Measurements from ENCODE around the gene GLB1L. TPM values are rescaled to one million over a fixed set of nuclear protein-coding genes. Genes with fewer than 3 reads are reported as not detected.

Gene GLB1L
- total RNA-seq, 4 donors from 2014 or later: 0.40 to 9.1 (median 3.8) TPM

DNA sequence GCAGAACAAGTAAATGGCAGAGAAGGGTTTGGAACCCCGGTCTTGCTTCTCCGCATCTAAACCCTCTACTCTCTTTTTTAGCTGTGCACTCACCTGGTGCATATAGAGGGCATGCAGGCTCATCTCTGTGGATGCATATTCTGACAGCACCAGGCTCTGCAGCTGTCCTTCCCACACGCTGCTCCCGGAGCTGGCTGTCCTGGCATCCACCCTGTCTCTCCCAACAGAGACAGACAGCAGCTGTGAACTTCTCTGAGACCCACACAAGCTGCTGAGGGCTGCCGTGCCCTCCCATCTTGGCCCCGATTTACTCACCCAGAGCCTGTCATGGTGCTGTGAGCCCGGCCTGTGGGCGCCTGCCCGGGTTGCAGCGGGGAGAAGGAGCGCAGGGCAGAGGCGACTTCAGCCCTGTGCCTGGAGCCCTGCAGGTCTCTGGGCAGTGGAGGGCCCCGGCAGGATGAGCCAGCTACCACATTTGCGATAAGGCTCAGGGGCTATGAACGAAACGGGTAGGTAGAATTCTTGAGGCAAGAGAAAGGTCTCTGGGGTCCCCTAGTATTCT lies 23.2 kb downstream of the GLB1L start:
- Histone ChIP-seq H3K36me3 (peaks cover 0 to 55% (median 25%) of the 10 kb centered on the region in 4 donors), H3K9me3 (no peaks in the 10 kb centered on the region), H3K4me1 (peaks cover 18 to 30% (median 27%) of the 10 kb centered on the region in 4 donors), H3K27me3 (no peaks in the 10 kb centered on the region), H3K27ac (no peak overlapping the region), H3K4me3 (no peak overlapping the region)
- no peak for DNase-seq
- in situ Hi-C loops (cut with MboI; ENCODE audit: low pct_ligation_motif_present in 1 of 4, low pct_unique_long_range_greater_than_20kb in 1 of 4, low sequenced_read_pairs in 3 of 4): no loop called here
- intact Hi-C loops (cut with DNase I; ENCODE audit: low total_unique reads): loop anchor here (10.0 kb wide), 2 partner anchors 57 to 73 kb away; partner anchors contain the start of gene NHEJ1
- WGBS, 2 donors (ENCODE audit: low coverage in 1 of 2): 92 to 93% methylated on average over 2 to 16 of the region's 16 CpGs
- TF ChIP-seq, protein P1, sequence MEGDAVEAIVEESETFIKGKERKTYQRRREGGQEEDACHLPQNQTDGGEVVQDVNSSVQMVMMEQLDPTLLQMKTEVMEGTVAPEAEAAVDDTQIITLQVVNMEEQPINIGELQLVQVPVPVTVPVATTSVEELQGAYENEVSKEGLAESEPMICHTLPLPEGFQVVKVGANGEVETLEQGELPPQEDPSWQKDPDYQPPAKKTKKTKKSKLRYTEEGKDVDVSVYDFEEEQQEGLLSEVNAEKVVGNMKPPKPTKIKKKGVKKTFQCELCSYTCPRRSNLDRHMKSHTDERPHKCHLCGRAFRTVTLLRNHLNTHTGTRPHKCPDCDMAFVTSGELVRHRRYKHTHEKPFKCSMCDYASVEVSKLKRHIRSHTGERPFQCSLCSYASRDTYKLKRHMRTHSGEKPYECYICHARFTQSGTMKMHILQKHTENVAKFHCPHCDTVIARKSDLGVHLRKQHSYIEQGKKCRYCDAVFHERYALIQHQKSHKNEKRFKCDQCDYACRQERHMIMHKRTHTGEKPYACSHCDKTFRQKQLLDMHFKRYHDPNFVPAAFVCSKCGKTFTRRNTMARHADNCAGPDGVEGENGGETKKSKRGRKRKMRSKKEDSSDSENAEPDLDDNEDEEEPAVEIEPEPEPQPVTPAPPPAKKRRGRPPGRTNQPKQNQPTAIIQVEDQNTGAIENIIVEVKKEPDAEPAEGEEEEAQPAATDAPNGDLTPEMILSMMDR (IDR thresholded peaks at IDR 0.05): no peak
- no peak for TF ChIP-seq POLR2AphosphoS5 (IDR thresholded peaks at IDR 0.05)
- no peak for TF ChIP-seq POLR2A (IDR thresholded peaks at IDR 0.05)
- no peak for TF ChIP-seq EP300 (IDR thresholded peaks at IDR 0.05; ENCODE audit: low read depth)

DNA sequence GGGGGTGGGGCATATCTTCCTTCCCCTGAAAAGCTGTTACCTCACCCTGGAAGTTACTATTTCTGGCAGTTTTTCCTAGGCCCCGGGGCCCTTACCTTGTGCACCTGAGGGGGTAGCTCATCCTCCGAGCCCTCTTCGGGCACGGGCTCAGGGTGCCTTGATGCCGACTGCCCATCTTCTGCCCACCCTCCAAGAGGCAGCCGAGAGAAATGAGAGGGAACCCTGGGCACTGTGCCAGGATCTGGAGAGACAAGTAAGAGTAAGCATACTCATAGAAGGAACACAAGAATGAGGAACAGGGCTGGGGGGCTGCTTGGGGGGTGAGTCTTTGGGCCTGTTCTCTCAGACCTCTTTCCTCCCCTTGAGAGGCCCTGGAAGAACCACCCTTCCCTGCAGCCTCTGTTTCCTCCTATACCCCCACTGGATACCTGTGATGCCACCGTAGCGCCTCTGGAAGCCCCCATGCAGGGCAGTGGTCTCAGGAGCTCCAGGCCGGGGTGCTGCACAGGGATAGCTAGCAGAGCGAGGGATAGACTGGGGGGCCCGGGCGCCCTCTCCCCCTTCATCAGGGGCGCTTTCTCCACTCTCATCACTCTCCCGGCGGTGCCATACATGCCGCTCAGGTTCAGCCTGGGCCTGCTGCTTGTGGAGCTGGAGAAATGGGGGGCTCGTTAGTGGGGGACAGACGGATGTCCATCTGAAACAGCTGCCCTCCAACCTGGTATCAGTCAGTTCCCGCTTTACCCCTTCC lies 24.4 kb downstream of the GLB1L start:
- Histone ChIP-seq H3K27me3 (no peaks in the 10 kb centered on the region), H3K36me3 (peaks cover 0 to 55% (median 24%) of the 10 kb centered on the region in 4 donors), H3K4me1 (peaks cover 19 to 37% (median 30%) of the 10 kb centered on the region in 4 donors), H3K27ac (no peak overlapping the region), H3K9me3 (no peaks in the 10 kb centered on the region), H3K4me3 (no peak overlapping the region)
- in situ Hi-C loops (cut with MboI; ENCODE audit: low pct_ligation_motif_present in 1 of 4, low pct_unique_long_range_greater_than_20kb in 1 of 4, low sequenced_read_pairs in 3 of 4) (no loop called here), intact Hi-C loops (cut with DNase I; ENCODE audit: low total_unique reads) (loop anchor here (10.0 kb wide), 2 partner anchors 56 to 74 kb away; partner anchors contain the start of gene NHEJ1)
- no peak for DNase-seq
- 93% methylated on average over 19 of the region's 19 CpGs; no CpG with 5 or more reads in 1 of the 2 donors for WGBS, 2 donors (ENCODE audit: low coverage in 1 of 2)
- TF ChIP-seq, protein P1 (IDR thresholded peaks at IDR 0.05): no peak
- TF ChIP-seq POLR2AphosphoS5 (IDR thresholded peaks at IDR 0.05) (no peak), EP300 (IDR thresholded peaks at IDR 0.05; ENCODE audit: low read depth) (no peak), POLR2A (IDR thresholded peaks at IDR 0.05) (no peak)

DNA sequence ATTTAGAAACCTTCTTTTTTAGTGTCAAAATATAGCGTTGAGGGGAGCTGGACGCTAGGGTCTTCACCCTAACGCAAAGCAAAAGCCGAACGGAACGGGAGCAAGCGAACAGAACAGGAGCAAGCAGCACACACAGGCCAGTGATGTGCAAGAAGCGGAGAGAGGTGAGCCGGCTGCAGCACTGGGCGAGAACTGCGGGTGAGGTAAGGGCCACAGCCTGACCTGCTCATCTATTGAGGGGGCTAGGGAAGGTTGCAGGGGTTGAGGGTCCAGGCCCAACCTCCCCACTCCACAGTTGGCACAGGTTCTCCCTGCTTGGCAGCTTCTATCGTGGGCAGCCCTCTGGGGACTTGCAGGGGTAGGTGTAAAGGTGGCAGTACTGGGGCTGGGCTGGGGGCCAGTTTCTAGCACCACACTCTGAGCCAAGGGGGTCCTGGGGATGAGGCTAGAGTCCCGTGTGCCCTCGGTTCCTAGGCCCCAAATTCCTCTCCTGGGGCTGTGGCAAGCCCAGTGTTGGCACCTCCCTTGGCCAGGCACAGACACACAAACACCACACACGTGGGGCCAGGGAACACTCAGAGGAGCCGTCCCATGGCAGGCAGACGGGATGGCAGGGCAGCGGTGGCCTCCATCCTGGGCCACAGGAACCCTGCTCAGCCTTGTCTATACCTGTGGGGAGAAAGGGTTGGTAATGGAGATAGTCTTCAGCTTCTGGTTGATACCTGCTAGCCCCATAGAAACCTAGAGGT lies 25.3 kb downstream of the GLB1L start:
- H3K27me3 ChIP-seq: no peaks in the 10 kb centered on the region
- WGBS, 2 donors (ENCODE audit: low coverage in 1 of 2): 91% methylated on average over 18 of the region's 18 CpGs; no CpG with 5 or more reads in 1 of the 2 donors
- H3K27ac ChIP-seq: peak overlapping the region in 2 of 4 donors; percentile 94 to 98
- H3K36me3 ChIP-seq: peaks cover 0 to 49% (median 20%) of the 10 kb centered on the region in 4 donors
- no peak for DNase-seq
- in situ Hi-C loops (cut with MboI; ENCODE audit: low pct_ligation_motif_present in 1 of 4, low pct_unique_long_range_greater_than_20kb in 1 of 4, low sequenced_read_pairs in 3 of 4): loop anchor here in 1 of 4 donors (10.0 kb wide), 1 partner anchor 55 kb away; the partner anchor contains the start of gene NHEJ1
- intact Hi-C loops (cut with DNase I; ENCODE audit: low total_unique reads): loop anchor here (10.0 kb wide), 2 partner anchors 55 to 75 kb away; partner anchors contain the start of gene NHEJ1
- no peak for TF ChIP-seq POLR2AphosphoS5 (IDR thresholded peaks at IDR 0.05)
- TF ChIP-seq, protein P1 (IDR thresholded peaks at IDR 0.05): no peak
- TF ChIP-seq EP300 (IDR thresholded peaks at IDR 0.05; ENCODE audit: low read depth): no peak
- TF ChIP-seq POLR2A (IDR thresholded peaks at IDR 0.05): no peak
- H3K9me3 ChIP-seq: no peaks in the 10 kb centered on the region
- no peak overlapping the region for H3K4me3 ChIP-seq
- H3K4me1 ChIP-seq: peaks cover 19 to 37% (median 30%) of the 10 kb centered on the region in 4 donors

All from transverse colon (tissue), 4 donors.